ENCODE measurements around the gene ZNF646. TPM values are rescaled to one million over a fixed set of nuclear protein-coding genes. Genes with fewer than 3 reads are reported as not detected.

ZNF646 gene
- total RNA-seq (23.4 TPM), polyA plus RNA-seq (1 to 10 TPM; 2.2 to 5.5 (median 3.4) TPM)

- Mint-ChIP-seq H3K27me3 (peaks cover 4% of the 10 kb centered on the region), H3K36me3 (peaks cover 23% of the 10 kb centered on the region), H3K9me3 (no peaks in the 10 kb centered on the region), H3K27ac (peak within 1 kb of the TSS; percentile 97 to 100 (median 99)), H3K4me1 (peaks cover 5 to 58% (median 29%) of the 10 kb centered on the region in 4 donors), H3K4me3 (peak within 1 kb of the TSS; percentile 90 to 98 (median 98))
- peaks cover 30% of the 10 kb centered on the region for H3K4me1 ChIP-seq (ENCODE audit: control insufficient read depth, insufficient read depth, low read length, poor library complexity, severe bottlenecking)
- DNase-seq (peak; percentile 97 to 100 (median 98)), ATAC-seq (ENCODE audit: low read depth in 2 of 2) (peak; percentile 86 to 89)
- peak within 1 kb of the TSS; percentile 96 for H3K27ac ChIP-seq (ENCODE audit: insufficient read depth, low read length, poor library complexity, severe bottlenecking)
- H3K9me3 ChIP-seq (ENCODE audit: control insufficient read depth in 2 of 2, low read length in 2 of 2) = no peaks in the 10 kb centered on the region
- peaks cover 28% of the 10 kb centered on the region for H3K36me3 ChIP-seq (ENCODE audit: control insufficient read depth, insufficient read depth, low read length)
- no peaks in the 10 kb centered on the region for H3K27me3 ChIP-seq (ENCODE audit: control insufficient read depth, insufficient read depth, low read length)
- H3K4me3 ChIP-seq (ENCODE audit: low read depth, low read length) = peak within 1 kb of the TSS; percentile 100
These were observed at the start of gene ZNF646, which contains the start of gene ZNF668 for GRCh38 chr16:31073970-31074813. ZNF646 (plus strand) TSS chr16:31074422; CDS start chr16:31076325, 1,903 bp downstream. ZNF668 (minus strand) TSS chr16:31074240; CDS start chr16:31064459, 9,781 bp downstream.

- H3K27me3 ChIP-seq (ENCODE audit: control insufficient read depth, insufficient read depth, low read length) = no peaks in the 10 kb centered on the region
- no peak for DNase-seq
- Mint-ChIP-seq H3K27me3 (no peaks in the 10 kb centered on the region), H3K27ac (peak overlapping the region in 1 of 3 donors; percentile 32), H3K4me3 (peak overlapping the region in 1 of 4 donors; percentile 24), H3K36me3 (no peaks in the 10 kb centered on the region), H3K9me3 (no peaks in the 10 kb centered on the region), H3K4me1 (no peaks in the 10 kb centered on the region)
- no peaks in the 10 kb centered on the region for H3K4me1 ChIP-seq (ENCODE audit: control insufficient read depth, insufficient read depth, low read length, poor library complexity, severe bottlenecking)
- no peak overlapping the region for H3K27ac ChIP-seq (ENCODE audit: insufficient read depth, low read length, poor library complexity, severe bottlenecking)
- no peaks in the 10 kb centered on the region for H3K36me3 ChIP-seq (ENCODE audit: control insufficient read depth, insufficient read depth, low read length)
- no peak for ATAC-seq (ENCODE audit: low read depth in 2 of 2)
- H3K4me3 ChIP-seq (ENCODE audit: low read depth, low read length) = no peak overlapping the region
- H3K9me3 ChIP-seq (ENCODE audit: control insufficient read depth in 2 of 2, low read length in 2 of 2) = no peaks in the 10 kb centered on the region
These were observed 48.9 kb upstream of the ZNF646 start for GRCh38 chr16:31025339-31025738.

DNA sequence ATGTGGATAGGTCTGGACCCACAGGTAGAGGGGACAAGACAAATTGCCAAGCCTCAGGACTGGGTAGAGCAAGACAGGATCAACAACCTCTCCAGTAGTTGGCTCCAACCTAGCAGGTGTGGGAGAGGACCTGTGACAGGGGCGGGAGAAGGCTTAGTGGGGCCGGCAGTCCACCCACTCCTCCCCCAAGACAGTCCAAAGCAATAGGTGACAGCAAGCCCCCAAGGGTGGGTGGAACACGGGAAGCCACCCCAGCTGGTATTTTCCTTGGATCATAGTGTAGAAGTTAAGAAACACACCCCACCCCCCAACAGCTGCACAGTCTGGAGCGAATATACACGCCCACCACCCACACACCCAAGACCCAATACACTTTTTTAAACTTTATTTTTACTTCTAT is 45.0 kb upstream of the ZNF646 start:
- H3K36me3 ChIP-seq (ENCODE audit: control insufficient read depth, insufficient read depth, low read length) = no peaks in the 10 kb centered on the region
- H3K36me3 Mint-ChIP-seq = no peaks in the 10 kb centered on the region
- ATAC-seq (ENCODE audit: low read depth in 2 of 2) (no peak), DNase-seq (no peak)
- H3K4me3 ChIP-seq (ENCODE audit: low read depth, low read length) = no peak overlapping the region
- no peak overlapping the region for H3K27ac Mint-ChIP-seq
- H3K4me1 ChIP-seq (ENCODE audit: control insufficient read depth, insufficient read depth, low read length, poor library complexity, severe bottlenecking) = peaks cover 9% of the 10 kb centered on the region
- no peaks in the 10 kb centered on the region for H3K27me3 Mint-ChIP-seq
- H3K4me3 Mint-ChIP-seq = no peak overlapping the region
- no peak overlapping the region for H3K27ac ChIP-seq (ENCODE audit: insufficient read depth, low read length, poor library complexity, severe bottlenecking)
- H3K9me3 ChIP-seq (ENCODE audit: control insufficient read depth in 2 of 2, low read length in 2 of 2) = no peaks in the 10 kb centered on the region
- no peaks in the 10 kb centered on the region for H3K27me3 ChIP-seq (ENCODE audit: control insufficient read depth, insufficient read depth, low read length)
- H3K9me3 Mint-ChIP-seq = no peaks in the 10 kb centered on the region
- H3K4me1 Mint-ChIP-seq = peaks cover 0 to 19% (median 9%) of the 10 kb centered on the region in 4 donors

GRCh38 chr16:31031276-31031675 is 42.9 kb upstream of the ZNF646 start:
- ATAC-seq (ENCODE audit: low read depth in 2 of 2) (no peak), DNase-seq (no peak)
- peaks cover 6% of the 10 kb centered on the region for H3K36me3 ChIP-seq (ENCODE audit: control insufficient read depth, insufficient read depth, low read length)
- no peaks in the 10 kb centered on the region for H3K9me3 ChIP-seq (ENCODE audit: control insufficient read depth in 2 of 2, low read length in 2 of 2)
- Mint-ChIP-seq H3K9me3 (no peaks in the 10 kb centered on the region), H3K36me3 (peaks cover under 1% of the 10 kb centered on the region), H3K27ac (peak overlapping the region in 2 of 3 donors; percentile 97 to 98), H3K27me3 (no peaks in the 10 kb centered on the region), H3K4me3 (peak overlapping the region in 2 of 4 donors; percentile 52 to 95), H3K4me1 (peaks cover 0 to 25% (median 13%) of the 10 kb centered on the region in 4 donors)
- no peaks in the 10 kb centered on the region for H3K27me3 ChIP-seq (ENCODE audit: control insufficient read depth, insufficient read depth, low read length)
- H3K4me1 ChIP-seq (ENCODE audit: control insufficient read depth, insufficient read depth, low read length, poor library complexity, severe bottlenecking) = peaks cover 14% of the 10 kb centered on the region
- no peak overlapping the region for H3K4me3 ChIP-seq (ENCODE audit: low read depth, low read length)
- H3K27ac ChIP-seq (ENCODE audit: insufficient read depth, low read length, poor library complexity, severe bottlenecking) = no peak overlapping the region

GRCh38 chr16:31032736-31033708 is 41.2 kb upstream of the ZNF646 start, which contains the start of gene STX4:
STX4 (plus strand) TSS chr16:31033558; CDS start chr16:31033806, 248 bp downstream.
- H3K4me3 ChIP-seq (ENCODE audit: low read depth, low read length) = peak within 1 kb of the TSS; percentile 86
- no peaks in the 10 kb centered on the region for H3K27me3 ChIP-seq (ENCODE audit: control insufficient read depth, insufficient read depth, low read length)
- no peaks in the 10 kb centered on the region for H3K9me3 Mint-ChIP-seq
- H3K27me3 Mint-ChIP-seq = no peaks in the 10 kb centered on the region
- H3K9me3 ChIP-seq (ENCODE audit: control insufficient read depth in 2 of 2, low read length in 2 of 2) = no peaks in the 10 kb centered on the region
- H3K4me1 Mint-ChIP-seq = peaks cover 0 to 29% (median 14%) of the 10 kb centered on the region in 4 donors
- peak within 1 kb of the TSS; percentile 95 to 99 (median 96) for H3K4me3 Mint-ChIP-seq
- peaks cover 5% of the 10 kb centered on the region for H3K36me3 Mint-ChIP-seq
- peak; percentile 98 to 99 (median 98) for DNase-seq
- H3K27ac Mint-ChIP-seq = peak within 1 kb of the TSS; percentile 97 to 98 (median 98)
- peak within 1 kb of the TSS; percentile 93 for H3K27ac ChIP-seq (ENCODE audit: insufficient read depth, low read length, poor library complexity, severe bottlenecking)
- H3K4me1 ChIP-seq (ENCODE audit: control insufficient read depth, insufficient read depth, low read length, poor library complexity, severe bottlenecking) = peaks cover 14% of the 10 kb centered on the region
- peaks cover 6% of the 10 kb centered on the region for H3K36me3 ChIP-seq (ENCODE audit: control insufficient read depth, insufficient read depth, low read length)
- peak; percentile 82 to 85 for ATAC-seq (ENCODE audit: low read depth in 2 of 2)

DNA sequence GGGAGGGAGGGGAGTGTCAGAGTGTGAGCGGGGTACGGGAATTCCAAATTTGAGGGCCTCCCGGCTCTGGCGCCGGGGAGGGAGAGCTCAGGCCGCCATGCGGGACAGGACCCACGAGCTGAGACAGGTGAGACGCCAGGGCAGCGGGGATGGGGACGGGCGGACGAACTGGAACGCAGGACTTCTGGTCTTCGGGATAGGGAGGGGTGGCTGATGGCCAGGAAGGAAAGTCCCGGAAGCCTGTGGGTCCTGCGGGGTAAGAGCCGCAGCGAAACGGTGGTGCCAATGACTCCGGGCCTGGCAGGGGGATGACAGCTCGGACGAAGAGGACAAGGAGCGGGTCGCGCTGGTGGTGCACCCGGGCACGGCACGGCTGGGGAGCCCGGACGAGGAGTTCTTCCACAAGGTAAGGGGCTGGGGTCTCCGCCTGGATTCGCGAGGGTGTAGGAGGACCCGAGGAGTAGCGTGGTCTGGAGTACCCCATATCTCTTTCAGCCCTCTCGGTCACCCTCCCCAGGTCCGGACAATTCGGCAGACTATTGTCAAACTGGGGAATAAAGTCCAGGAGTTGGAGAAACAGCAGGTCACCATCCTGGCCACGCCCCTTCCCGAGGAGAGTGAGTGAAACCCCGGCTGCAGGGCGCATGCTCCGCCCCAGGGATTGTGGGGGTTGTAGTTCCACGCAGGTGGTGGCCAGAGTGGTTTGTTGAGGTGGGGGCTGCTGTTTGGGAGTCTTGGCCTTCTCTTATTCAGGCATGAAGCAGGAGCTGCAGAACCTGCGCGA is 40.3 kb upstream of the ZNF646 start:
- peaks cover 0 to 29% (median 14%) of the 10 kb centered on the region in 4 donors for H3K4me1 Mint-ChIP-seq
- H3K4me3 Mint-ChIP-seq = peak overlapping the region; percentile 95 to 99 (median 96)
- H3K27me3 Mint-ChIP-seq = no peaks in the 10 kb centered on the region
- no peaks in the 10 kb centered on the region for H3K9me3 Mint-ChIP-seq
- peaks cover 14% of the 10 kb centered on the region for H3K4me1 ChIP-seq (ENCODE audit: control insufficient read depth, insufficient read depth, low read length, poor library complexity, severe bottlenecking)
- DNase-seq (peak; percentile 79 to 89 (median 83)), ATAC-seq (ENCODE audit: low read depth in 2 of 2) (peak; percentile 32 to 47)
- H3K9me3 ChIP-seq (ENCODE audit: control insufficient read depth in 2 of 2, low read length in 2 of 2) = no peaks in the 10 kb centered on the region
- peaks cover 13% of the 10 kb centered on the region for H3K36me3 ChIP-seq (ENCODE audit: control insufficient read depth, insufficient read depth, low read length)
- peak overlapping the region; percentile 86 for H3K4me3 ChIP-seq (ENCODE audit: low read depth, low read length)
- H3K36me3 Mint-ChIP-seq = peaks cover 9% of the 10 kb centered on the region
- H3K27ac ChIP-seq (ENCODE audit: insufficient read depth, low read length, poor library complexity, severe bottlenecking) = peak overlapping the region; percentile 93
- no peaks in the 10 kb centered on the region for H3K27me3 ChIP-seq (ENCODE audit: control insufficient read depth, insufficient read depth, low read length)
- peak overlapping the region in 2 of 3 donors; percentile 97 to 98 for H3K27ac Mint-ChIP-seq

Data from CD4-positive, CD25-positive, alpha-beta regulatory T cell (primary cell).